WTC11 (cell line): Measurements from ENCODE around the gene ANTKMT.

Experiments
- CTCF ChIP-seq: fragments of 200-600 bp; IDR thresholded peaks from 2 replicates; pipeline ENCODE4 v1.8.0; 2022; ENCODE audit warnings: antibody characterized with exemption
- E2F4 ChIP-seq: sonication (generic); formaldehyde crosslinking; IDR thresholded peaks from 2 replicates; pipeline ENCODE4 v1.8.1; 2022; ENCODE audit warnings: low read depth, mild to moderate bottlenecking, moderate library complexity, missing genetic modification reagents, borderline replicate concordance
- IRF1 ChIP-seq: sonication (generic); formaldehyde crosslinking; IDR thresholded peaks from 2 replicates; pipeline ENCODE4 v1.8.0; 2023; ENCODE audit warnings: missing genetic modification reagents
- MAX ChIP-seq: sonication (generic); formaldehyde crosslinking; IDR thresholded peaks from 2 replicates; pipeline ENCODE4 v1.8.0; 2022; ENCODE audit warnings: mild to moderate bottlenecking, missing genetic modification reagents
- RELA ChIP-seq: sonication (generic); formaldehyde crosslinking; IDR thresholded peaks from 2 replicates; pipeline ENCODE4 v1.8.1; 2022; ENCODE audit warnings: missing genetic modification reagents, mild to moderate bottlenecking, borderline replicate concordance
- TEAD1 ChIP-seq: sonication (generic); formaldehyde crosslinking; IDR thresholded peaks from 2 replicates; pipeline ENCODE4 v1.8.0; 2022; ENCODE audit warnings: mild to moderate bottlenecking, missing genetic modification reagents
- ZNF138 ChIP-seq: sonication (generic); formaldehyde crosslinking; conservative IDR thresholded peaks from 2 replicates; pipeline ENCODE4 v1.8.1; 2022; ENCODE audit warnings: mild to moderate bottlenecking, moderate library complexity, missing genetic modification reagents

GRCh38 chr16:732332-732731 lies 11.4 kb downstream of the ANTKMT start:
- no peak for TF ChIP-seq IRF1 (CRISPR knock-in tag)
- TF ChIP-seq CTCF = no peak
- no peak for TF ChIP-seq ZNF138
- TF ChIP-seq TEAD1 = no peak
- no peak for TF ChIP-seq E2F4 (CRISPR knock-in tag)
- no peak for TF ChIP-seq RELA (CRISPR knock-in tag)
- TF ChIP-seq MAX = no peak
